HepG2 (cell line): ENCODE data around the gene PLEKHG4. TPM values are rescaled to one million over a fixed set of nuclear protein-coding genes. Genes with fewer than 3 reads are reported as not detected.

Experiments
- ATAC-seq: fragments of 200-7000 bp; cut with Tn5 transposase; 3 replicates; pipeline ENCODE4 v1.9.1; 2020; ENCODE audit warnings: mild to moderate bottlenecking, moderate library complexity
- BruUV-seq: library from RNA; stranded (reverse); fragments of 400-500 nt; replicated peaks from 2 replicates; lab custom pipeline; 2021; lab: Mats Ljungman, UMichigan
- CTCF ChIA-PET: fragments of 300-600 bp; formaldehyde crosslinking; extraction: SDS; loops from one replicate; lab custom pipeline; 2021; ENCODE audit warnings: low total read pairs, inconsistent platforms, low intra/inter-chr PET ratio; lab: Yijun Ruan, JAX
- POLR2A ChIA-PET: fragments of 350-600 bp; sonication (Branson Sonifier 250); formaldehyde crosslinking; loops from one replicate; lab custom pipeline; 2020; ENCODE audit warnings: antibody characterized with exemption, inconsistent platforms; lab: Yijun Ruan, JAX
- DNase-seq: peaks from one replicate; pipeline ENCODE4 v3.0.0-alpha.2; 2015; ENCODE audit warnings: low spot score
- FAIRE-seq: peaks from 3 replicates; lab custom pipeline; 2011; peaks lifted over from hg19 to GRCh38; lab: Jason Lieb, UNC
- H2AFZ ChIP-seq: one replicate; pipeline ENCODE4 v1.6.1; 2011; ENCODE audit warnings: low read length, inconsistent platforms
- H3K27ac ChIP-seq: fragments of 300-600 bp; 3 replicates; pipeline ENCODE4 v1.8.0; 2011; ENCODE audit warnings: mixed run types, mild to moderate bottlenecking, mixed read lengths, low read length, inconsistent platforms; ENCODE audit not compliant: insufficient read depth; ENCODE audit errors: extremely low read length
- H3K27me3 ChIP-seq, 2 experiments: fragments of 200-600 bp in 1 of 2; 2 replicates in 1 of 2; 3 replicates in 1 of 2; pipeline versions ENCODE4 v1.6.0 to v1.8.0; 2011; ENCODE audit warnings: low read length in 2 of 2, mild to moderate bottlenecking in 2 of 2, moderate library complexity in 2 of 2, inconsistent platforms in 1 of 2; ENCODE audit not compliant: insufficient read depth in 2 of 2, control insufficient read depth in 1 of 2
- H3K36me3 ChIP-seq, 2 experiments: fragments of 200-600 bp in 1 of 2; replicated peaks in 1 of 2; 2 replicates in 1 of 2; 3 replicates in 1 of 2; pipeline versions ENCODE4 v1.5.1 to v1.8.0; 2011; ENCODE audit warnings: low read length in 2 of 2, inconsistent platforms in 1 of 2; ENCODE audit not compliant: insufficient read depth in 2 of 2, control insufficient read depth in 1 of 2
- H3K4me1 ChIP-seq: 2 replicates; pipeline ENCODE4 v1.5.1; 2012; ENCODE audit warnings: low read length, inconsistent platforms; ENCODE audit not compliant: insufficient read depth
- H3K4me2 ChIP-seq: 2 replicates; pipeline ENCODE4 v1.6.0; 2011; ENCODE audit warnings: low read depth, low read length, inconsistent platforms
- H3K4me3 ChIP-seq, 3 experiments: fragments of 200-600 bp in 1 of 3; sonication (generic), shearing (Covaris generic) in 1 of 3; replicated peaks in 1 of 3; 2 replicates each; pipeline ENCODE4 v1.5.1; 2011 to 2016; ENCODE audit warnings: low read length in 3 of 3, inconsistent platforms in 2 of 3, low read depth in 2 of 3, mild to moderate bottlenecking in 2 of 3, control low read depth in 1 of 3, mixed read lengths in 1 of 3; ENCODE audit not compliant: insufficient read depth in 1 of 3
- H3K79me2 ChIP-seq: one replicate; pipeline ENCODE4 v1.6.1; 2011; ENCODE audit warnings: low read length, inconsistent platforms; ENCODE audit not compliant: insufficient read depth
- H3K9ac ChIP-seq: 2 replicates; pipeline ENCODE4 v1.6.0; 2011; ENCODE audit warnings: mild to moderate bottlenecking, low read depth, low read length, inconsistent platforms; ENCODE audit not compliant: insufficient read depth
- H3K9me3 ChIP-seq: 2 replicates; pipeline ENCODE4 v1.5.1; 2012; ENCODE audit warnings: mild to moderate bottlenecking, low read length
- H4K20me1 ChIP-seq: 2 replicates; pipeline ENCODE4 v1.6.0; 2011; ENCODE audit warnings: inconsistent platforms, mild to moderate bottlenecking, low read length, moderate library complexity; ENCODE audit not compliant: insufficient read depth
- CHD2 ChIP-seq: IDR thresholded peaks from 2 replicates; pipeline ENCODE4 v1.6.1; 2011; ENCODE audit warnings: low read depth, low read length, improper control_type of control experiment
- ETS1 ChIP-seq: sonication (generic); formaldehyde crosslinking; IDR thresholded peaks from 2 replicates; pipeline ENCODE4 v1.4.0; 2020; ENCODE audit warnings: missing genetic modification reagents
- IRF9 ChIP-seq: sonication (generic); formaldehyde crosslinking; IDR thresholded peaks from 2 replicates; pipeline ENCODE4 v1.8.0; 2022; ENCODE audit warnings: missing genetic modification reagents, mild to moderate bottlenecking, borderline replicate concordance
- RBAK ChIP-seq: sonication (generic); formaldehyde crosslinking; IDR thresholded peaks from 2 replicates; pipeline ENCODE4 v1.5.1; 2020; ENCODE audit warnings: mild to moderate bottlenecking, missing genetic modification reagents
- SIX1 ChIP-seq: sonication (generic); formaldehyde crosslinking; IDR thresholded peaks from 2 replicates; pipeline ENCODE4 v1.4.0; 2020; ENCODE audit warnings: missing genetic modification reagents, borderline replicate concordance
- SMC3 ChIP-seq: IDR thresholded peaks from 2 replicates; pipeline ENCODE4 v1.6.1; 2011; ENCODE audit warnings: low read length, improper control_type of control experiment
- SP1 ChIP-seq, 2 experiments: fragments of 450-650 bp in 1 of 2; sonication (generic) in 1 of 2; formaldehyde crosslinking in 1 of 2; IDR thresholded peaks; 2 replicates each; pipeline versions ENCODE4 v1.4.0 to v1.6.1; 2016 to 2020; ENCODE audit warnings: missing genetic modification reagents in 1 of 2
- SP4 ChIP-seq: sonication (generic); formaldehyde crosslinking; IDR thresholded peaks from 2 replicates; pipeline ENCODE4 v1.8.1; 2023; ENCODE audit warnings: mild to moderate bottlenecking, missing genetic modification reagents
- TBX2 ChIP-seq: sonication (generic); formaldehyde crosslinking; IDR thresholded peaks from 2 replicates; pipeline ENCODE4 v1.5.0; 2020; ENCODE audit warnings: missing genetic modification reagents, mild to moderate bottlenecking, borderline replicate concordance
- TCF7L2 ChIP-seq: IDR thresholded peaks from 2 replicates; pipeline ENCODE4 v1.6.1; 2011; ENCODE audit warnings: mild to moderate bottlenecking, low read depth, low read length, moderate library complexity
- ZBTB44 ChIP-seq: sonication (generic); formaldehyde crosslinking; IDR thresholded peaks from 2 replicates; pipeline ENCODE4 v1.4.0; 2020; ENCODE audit warnings: missing genetic modification reagents
- ZNF3 ChIP-seq: IDR thresholded peaks from 2 replicates; pipeline ENCODE4 v1.7.0; 2017; ENCODE audit warnings: inconsistent platforms
- ZNF543 ChIP-seq: sonication (generic); formaldehyde crosslinking; IDR thresholded peaks from 2 replicates; pipeline ENCODE4 v1.4.0; 2020; ENCODE audit warnings: mild to moderate bottlenecking, missing genetic modification reagents
- ZNF574 ChIP-seq: sonication (generic); formaldehyde crosslinking; IDR thresholded peaks from 2 replicates; pipeline ENCODE4 v1.4.0; 2020; ENCODE audit warnings: missing genetic modification reagents
- ZNF709 ChIP-seq: sonication (generic); formaldehyde crosslinking; IDR thresholded peaks from 2 replicates; pipeline ENCODE4 v1.5.0; 2020; ENCODE audit warnings: mild to moderate bottlenecking, missing genetic modification reagents
- ZSCAN21 ChIP-seq: sonication (generic); formaldehyde crosslinking; IDR thresholded peaks from 2 replicates; pipeline ENCODE4 v1.8.0; 2022; ENCODE audit warnings: mild to moderate bottlenecking, missing genetic modification reagents, moderate library complexity, borderline replicate concordance
- WGBS: methylation state at CpG from one replicate; pipeline ENCODE4 v1.1.6; 2017; ENCODE audit warnings: low lambda C conversion rate; 5-methylcytosine and 5-hydroxymethylcytosine counted together
- in situ Hi-C: cut with HindIII; loops from 2 replicates; pipeline ENCODE4 v1.10.0; 2017; ENCODE audit warnings: low pct_unique_long_range_greater_than_20kb; ENCODE audit not compliant: extremely low pct_ligation_motif_present
- intact Hi-C: fragments of 100-400 bp; cut with micrococcal nuclease; formaldehyde crosslinking; loops from one replicate; pipeline ENCODE4 v1.10.0; 2022; ENCODE audit not compliant: unreplicated experiment
- polyA plus RNA-seq, 8 experiments: library from polyadenylated mRNA; depleted of rRNA in 3 of 8; stranded (reverse) in 7 of 8; unstranded in 1 of 8; fragments of >200 nt; fragmentation: Illumina TruSeq in 4 of 8; extraction: Trizol in 4 of 8; gene quantifications; 2 replicates each; pipeline versions ENCODE4 v1.2.1 to v1.2.3, GENCODE V29; 2011 to 2016; ENCODE audit warnings: low read depth in 4 of 8, missing spikeins in 1 of 8, mixed read lengths in 1 of 8; ENCODE audit not compliant: insufficient read depth in 1 of 8
- total RNA-seq, 5 experiments: library from RNA; depleted of rRNA; stranded (reverse); fragments of >200 nt; fragmentation: Illumina TruSeq; extraction: Trizol; gene quantifications; 2 replicates each; pipeline ENCODE4 v1.2.3, GENCODE V29; 2016; ENCODE audit warnings: low read depth in 1 of 5

The PLEKHG4 gene
- total and polyA plus RNA-seq, 2 of the 13 experiments (the other 11 are each of a cell fraction or from before 2014, with no cell fraction given) = 7.1 to 13.6 TPM

GRCh38 chr16:67326472-67327309, 47.4 kb downstream of the PLEKHG4 start, which contains the start of the genes KCTD19 and LRRC36:
Gene KCTD19 (minus strand): TSS chr16:67326741. CDS start chr16:67326707, 34 bp downstream.
Gene LRRC36 (plus strand): TSS chr16:67326815. CDS start chr16:67326863, 48 bp downstream.
- Histone ChIP-seq H3K79me2 (no peaks in the 10 kb centered on the region), H3K9ac (peak within 1 kb of the TSS; percentile 49), H4K20me1 (no peaks in the 10 kb centered on the region), H3K36me3 (no peaks in the 10 kb centered on the region), H3K9me3 (no peaks in the 10 kb centered on the region), H3K27me3 (peaks cover 0 to 3% of the 10 kb centered on the region in 2 experiments; a peak in 4 of 5 replicates), H3K4me2 (peak within 1 kb of the TSS; percentile 96), H3K4me3 (peak within 1 kb of the TSS; percentile 53 to 73 (median 59)), H2AFZ (no peak within 1 kb of the TSS), H3K4me1 (peaks cover 23% of the 10 kb centered on the region), H3K27ac (no peak within 1 kb of the TSS)
- POLR2A ChIA-PET = interaction anchor here (0.6 to 1.2 kb wide), 3 partner anchors 24 to 154 kb away, joined by 3 to 4 read pairs (median 3); partner anchors contain the start of genes ATP6V0D1 and HSD11B2
- peak; percentile 70 for DNase-seq
- in situ Hi-C loops = no loop called here
- WGBS = 7% methylated on average over 60 of the region's 61 CpGs
- ATAC-seq = peak; percentile 99
- CTCF ChIA-PET = interaction anchor here (0.7 to 2.8 kb wide), 6 partner anchors 12 to 139 kb away, joined by 3 to 13 read pairs (median 4); partner anchors contain the start of gene TPPP3
- intact Hi-C loops = loop anchor here (2.0 kb wide), 2 partner anchors 66 to 90 kb away; partner anchors contain the start of genes TPPP3 and ZDHHC1
- BruUV-seq = no TSS peak
- FAIRE-seq = no peak
- TF ChIP-seq TCF7L2 = no peak
- peak; percentile 92 for TF ChIP-seq SP4 (CRISPR knock-in tag)
- peak; percentile 67; the same call in 1 of the 2 replicates for TF ChIP-seq CHD2
- TF ChIP-seq ZNF3 (CRISPR knock-in tag) = no peak
- TF ChIP-seq ZNF574 (CRISPR knock-in tag) = peak; percentile 83
- TF ChIP-seq ZSCAN21 = peak; percentile 56; the same call in 1 of the 2 replicates
- no peak for TF ChIP-seq SIX1 (CRISPR knock-in tag)
- TF ChIP-seq TBX2 (CRISPR knock-in tag) = peak; percentile 41; the same call in 1 of the 2 replicates
- peak; percentile 55; the same call in 1 of the 2 replicates for TF ChIP-seq ZNF543 (CRISPR knock-in tag)
- no peak for TF ChIP-seq SP1 (IDR thresholded peaks at IDR 0.05)
- peak; percentile 72 for TF ChIP-seq SP1 (CRISPR knock-in tag; IDR thresholded peaks at IDR 0.05)
- 0 out of 2 replicates have a peak, but pooled peaks have one; percentile 22 for TF ChIP-seq ZNF709
- TF ChIP-seq SMC3 = peak; percentile 18; the same call in 1 of the 2 replicates
- TF ChIP-seq IRF9 = peak; percentile 68; the same call in 1 of the 2 replicates
- TF ChIP-seq ZBTB44 (CRISPR knock-in tag) = no peak
- TF ChIP-seq RBAK (CRISPR knock-in tag) = no peak
- peak; percentile 47; the same call in 1 of the 2 replicates for TF ChIP-seq ETS1 (CRISPR knock-in tag)
